Stimulated activated CD8-positive, alpha-beta memory T cell treated with anti-CD3 and anti-CD28 coated beads, Interleukin-4, amount 100 ng/mL, for 1 hour (primary cell): ENCODE results near the gene OSBPL8.

Source experiments
- DNase-seq, 2 donors: peaks; one replicate each; pipeline ENCODE4 v3.0.0-alpha.2; 2020; ENCODE audit warnings: low read depth in 2 of 2, low spot score in 1 of 2

OSBPL8 gene

DNA sequence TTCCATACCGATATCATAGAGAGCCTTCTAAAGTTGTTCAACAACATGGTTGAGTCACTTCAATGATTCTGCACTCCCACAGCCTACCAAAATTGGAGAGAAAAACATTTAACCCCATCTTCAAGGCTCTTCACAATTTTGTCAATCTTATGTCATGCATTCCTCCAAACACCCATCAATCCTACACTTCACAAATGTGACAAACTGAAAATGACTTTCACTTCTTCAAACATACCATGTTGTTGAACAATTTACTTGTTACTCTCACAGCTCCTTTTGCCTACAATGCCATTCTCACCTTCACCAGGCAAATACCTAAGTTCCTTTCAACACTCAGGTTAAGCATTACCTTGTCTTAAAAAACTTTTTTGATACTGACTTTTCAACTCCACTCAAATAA, 88.0 kb downstream of the OSBPL8 start:
- DNase-seq = no peak

DNA sequence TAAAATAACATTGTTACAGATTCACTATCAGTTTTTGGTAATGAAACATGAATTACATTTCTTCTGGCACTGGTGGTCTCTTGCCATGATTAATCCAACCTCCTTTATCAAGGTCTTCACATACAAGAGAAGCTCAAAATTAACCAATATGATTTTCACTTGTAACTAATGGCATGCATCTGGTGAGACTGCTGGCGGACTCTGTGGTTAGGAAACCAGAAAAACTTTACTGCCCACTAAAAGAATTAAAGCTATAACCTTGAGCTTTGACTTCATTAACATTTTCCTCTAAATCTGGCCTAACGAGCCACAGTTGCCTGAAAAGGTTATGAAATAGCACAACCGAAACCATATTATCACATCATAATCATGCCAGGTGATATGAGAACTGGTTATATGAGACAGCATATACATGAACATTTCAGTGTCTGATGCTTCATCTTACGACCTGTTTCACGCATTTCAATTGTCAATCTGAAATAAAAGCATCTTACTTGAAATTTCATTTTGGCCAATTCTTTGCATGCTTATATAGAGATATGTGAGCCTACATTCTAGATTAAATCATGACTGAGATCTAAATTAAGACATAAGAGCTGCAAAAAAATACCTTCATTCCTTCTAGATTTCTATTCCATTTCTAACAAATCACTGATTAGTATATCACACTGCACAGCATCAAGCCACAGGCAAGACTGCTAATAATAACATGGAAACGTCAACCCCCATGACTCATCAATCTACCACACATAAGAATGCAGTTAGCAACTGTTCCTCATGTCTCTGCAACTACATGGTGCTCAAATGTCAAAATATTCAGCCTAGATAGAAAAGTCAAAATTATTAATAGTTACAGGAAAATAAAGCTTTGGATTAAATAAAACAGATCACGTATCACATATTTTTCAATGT, 89.3 kb downstream of the OSBPL8 start:
- DNase-seq = no peak

DNA sequence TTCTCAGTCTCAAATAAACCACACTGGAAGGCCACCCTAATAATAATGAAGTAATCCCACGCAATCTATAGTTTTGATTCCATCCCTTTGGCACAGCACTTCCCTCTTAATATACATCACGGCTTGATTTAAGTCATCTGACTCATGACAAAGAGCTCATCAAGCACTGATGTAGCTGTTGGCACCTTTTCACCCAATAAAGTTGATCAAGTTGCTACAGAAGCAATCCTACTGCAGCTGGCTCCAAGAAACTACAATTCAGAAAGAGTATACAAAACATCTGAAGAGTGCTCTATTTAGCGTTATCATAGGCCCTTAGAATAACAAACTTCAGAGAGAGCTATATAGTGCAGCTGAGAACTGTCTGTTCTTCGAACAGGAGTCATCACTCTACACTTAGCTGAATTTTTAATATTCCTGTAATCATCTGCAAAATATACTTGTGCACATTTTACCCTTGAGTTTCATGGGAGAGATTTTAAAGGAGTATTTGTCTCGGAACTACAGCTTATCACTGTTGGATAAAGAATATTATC, 94.9 kb downstream of the OSBPL8 start:
- no peak for DNase-seq

DNA sequence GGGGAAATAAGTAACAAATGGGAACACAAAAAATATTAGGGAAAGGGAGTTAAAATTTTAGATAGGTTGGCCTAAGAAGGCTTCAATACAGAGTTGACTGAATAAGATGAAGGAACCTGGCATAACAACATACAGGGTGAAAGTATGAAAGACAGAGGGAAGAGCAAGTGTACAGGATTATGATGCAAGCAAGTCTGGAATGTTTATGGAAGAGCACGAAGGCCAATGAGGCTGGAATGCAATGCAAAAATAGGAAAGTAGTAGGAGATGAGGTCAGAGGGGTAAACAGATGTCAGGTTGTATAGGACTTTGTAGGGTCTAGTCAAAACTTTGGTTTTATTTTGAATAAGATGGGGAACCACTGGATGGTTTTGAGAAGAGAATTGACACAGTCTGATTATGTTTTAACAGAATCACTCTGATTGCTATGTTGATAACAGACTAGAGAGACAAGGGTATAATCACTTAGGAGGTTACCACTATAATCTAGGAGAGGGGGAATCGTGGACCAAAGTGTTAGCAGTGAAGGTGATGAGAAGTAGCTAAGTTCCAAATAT, 96.8 kb downstream of the OSBPL8 start:
- DNase-seq = no peak

DNA sequence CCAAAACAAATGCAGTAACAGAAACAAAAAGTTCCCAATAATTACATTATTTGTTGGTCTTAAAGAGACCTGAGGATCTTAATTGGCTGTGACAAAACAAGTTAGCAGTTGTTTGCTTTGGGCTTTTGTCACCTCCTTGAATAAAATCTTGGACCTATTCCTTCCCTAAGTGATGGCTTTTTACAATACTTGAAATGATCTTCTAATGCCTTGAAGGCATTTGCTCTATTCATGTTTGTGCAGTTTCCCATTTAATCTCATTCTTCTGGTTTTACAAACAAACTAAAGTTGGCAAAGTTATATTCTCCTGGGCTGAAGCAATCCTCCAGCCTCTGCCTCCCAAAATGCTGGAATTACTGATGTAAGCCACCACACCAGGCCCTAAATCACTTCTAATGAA, 98.8 kb downstream of the OSBPL8 start:
- DNase-seq = no peak

DNA sequence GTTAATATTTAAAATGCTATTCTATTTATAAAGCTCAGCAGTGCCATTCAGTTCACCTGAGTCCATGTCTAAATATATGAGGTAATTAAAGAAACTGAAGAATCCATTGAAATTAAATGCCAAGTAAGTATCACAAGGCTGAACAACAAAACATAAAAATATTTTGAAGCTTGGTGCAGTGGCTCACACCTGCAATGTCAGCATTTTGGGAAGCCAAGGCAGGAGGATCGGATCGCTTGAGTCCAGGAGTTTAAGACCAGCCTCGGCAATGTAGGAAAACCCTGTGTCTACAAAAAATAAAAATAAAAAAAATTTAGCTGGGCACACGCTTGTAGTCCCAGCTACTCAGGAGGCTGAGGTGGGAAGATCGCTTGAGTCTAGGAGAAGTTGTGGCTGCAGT, 101.8 kb downstream of the OSBPL8 start:
- DNase-seq = no peak

DNA sequence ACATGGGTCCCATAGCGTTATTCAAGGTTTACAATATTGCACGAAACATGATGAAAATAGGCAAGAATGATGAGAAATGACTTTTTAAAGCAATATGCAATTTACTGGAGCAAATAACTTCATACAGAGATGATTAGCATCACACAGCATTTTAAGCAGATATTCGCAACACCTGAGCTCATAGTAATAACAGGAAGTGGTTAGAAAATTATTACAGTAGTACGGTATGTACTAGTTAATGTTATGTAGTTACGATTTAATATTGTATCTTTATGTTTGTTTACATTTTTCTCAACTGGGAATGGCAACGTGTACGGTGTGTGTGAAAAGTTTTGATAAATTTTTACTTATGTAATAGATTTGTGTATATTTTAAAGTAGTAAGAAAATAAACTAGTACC, 102.6 kb downstream of the OSBPL8 start:
- no peak for DNase-seq

DNA sequence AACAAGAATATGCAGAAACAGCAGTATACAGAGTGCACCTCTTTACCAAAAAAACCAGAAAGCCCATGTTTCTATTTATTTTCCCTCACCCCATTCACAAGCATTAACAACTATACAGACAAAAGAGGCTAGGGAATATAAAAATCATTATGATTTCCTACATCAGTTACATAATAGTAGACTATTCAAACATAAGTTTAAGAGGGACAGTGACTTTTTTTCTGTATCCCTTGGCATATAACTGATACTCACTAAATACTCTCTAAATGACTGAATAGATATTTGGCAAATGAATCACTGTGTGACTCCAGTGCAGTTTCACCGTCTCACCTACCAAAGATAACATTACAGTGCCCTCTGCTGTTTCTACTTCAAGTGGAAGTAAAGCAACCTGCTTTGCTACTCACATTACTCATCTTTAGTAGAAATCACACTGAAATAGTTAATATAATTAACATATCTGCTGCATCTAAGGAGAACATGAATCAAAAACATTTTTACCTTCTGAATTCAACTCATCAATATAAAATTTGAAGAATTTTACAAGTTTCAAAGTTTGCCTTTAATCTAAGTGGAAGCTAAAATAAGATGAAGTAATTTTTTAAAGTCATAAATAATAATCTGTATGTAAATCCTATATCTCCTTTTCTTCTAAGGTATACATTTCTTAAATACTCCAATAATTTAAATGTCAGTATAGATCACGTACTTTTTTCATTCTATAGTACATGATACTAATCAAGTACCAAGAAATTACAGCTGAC, 103.8 kb downstream of the OSBPL8 start:
- peak in 1 of 2 donors; percentile 1 for DNase-seq

DNA sequence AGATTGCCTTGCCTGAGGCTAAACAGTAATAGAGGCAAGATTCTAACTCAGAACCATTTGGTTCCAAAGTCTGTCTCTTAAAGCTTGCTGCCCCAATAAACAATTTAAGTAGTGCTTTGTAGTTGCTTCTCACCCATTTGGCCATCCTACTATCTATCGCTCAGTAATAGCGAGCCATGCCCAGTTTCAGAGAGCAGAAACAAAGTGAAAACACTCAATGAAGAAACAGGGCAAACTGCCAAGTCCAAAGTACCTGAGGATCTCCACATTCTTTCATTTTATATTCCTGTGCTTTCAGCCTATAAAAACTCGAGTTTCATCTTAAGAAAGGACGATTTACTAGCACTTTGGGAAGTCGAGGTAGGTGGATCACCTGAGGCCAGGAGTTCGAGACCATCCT, 108.0 kb downstream of the OSBPL8 start:
- DNase-seq = no peak

DNA sequence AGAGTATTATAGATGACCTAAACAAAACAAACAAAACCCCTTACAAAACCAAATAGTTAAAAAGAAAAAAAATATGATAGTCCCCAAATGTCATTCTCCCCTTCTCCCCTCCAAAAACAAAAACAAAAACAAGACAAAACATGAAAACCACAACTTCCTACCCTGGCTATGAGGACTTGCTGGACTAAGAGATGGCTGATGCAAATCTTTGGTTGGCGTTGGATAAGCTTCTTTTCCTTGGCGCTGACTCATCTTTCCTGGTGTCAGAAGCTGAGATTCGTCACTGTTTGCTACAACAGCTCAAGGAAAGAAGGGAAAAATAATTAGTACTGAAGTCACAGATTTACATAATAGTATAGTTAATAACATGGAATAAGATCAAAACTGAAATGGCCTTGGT, 108.9 kb downstream of the OSBPL8 start:
- DNase-seq = no peak

DNA sequence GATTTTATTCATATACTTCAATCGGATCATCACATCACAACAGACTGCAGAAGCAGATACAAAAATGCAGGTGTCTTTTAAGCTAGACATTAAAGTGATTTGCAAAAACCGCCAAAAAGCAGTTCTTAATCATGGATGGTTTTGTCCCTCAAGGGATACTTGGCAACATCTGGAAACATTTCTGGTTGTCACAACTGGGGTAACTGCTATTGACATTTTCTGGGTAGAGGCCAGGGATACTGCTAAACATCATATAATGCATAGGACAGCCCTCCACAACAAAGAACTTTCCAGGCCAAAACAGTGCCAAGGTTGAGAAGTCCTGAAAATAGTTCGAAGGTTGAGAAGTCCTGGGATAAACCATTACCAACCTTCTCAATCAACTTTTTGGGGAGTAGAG, 109.6 kb downstream of the OSBPL8 start:
- no peak for DNase-seq

DNA sequence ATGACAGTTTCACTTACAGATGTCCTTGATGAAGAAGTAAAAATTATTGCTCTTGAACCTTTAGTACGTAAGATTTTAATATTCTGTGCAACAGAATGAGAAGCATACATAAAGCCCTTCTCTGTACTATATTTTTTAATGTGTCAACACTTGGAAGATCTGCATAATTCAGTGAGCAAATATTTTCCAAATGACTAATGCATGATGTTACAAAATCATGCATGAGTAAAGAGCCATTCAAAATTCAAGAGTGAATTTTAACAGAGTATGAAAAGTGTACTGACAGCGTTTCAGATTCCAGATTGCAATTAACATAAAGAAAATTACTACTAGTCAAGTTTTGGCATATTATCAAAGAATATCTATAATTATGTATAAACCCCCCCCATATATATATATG, 110.0 kb downstream of the OSBPL8 start:
- no peak for DNase-seq

DNA sequence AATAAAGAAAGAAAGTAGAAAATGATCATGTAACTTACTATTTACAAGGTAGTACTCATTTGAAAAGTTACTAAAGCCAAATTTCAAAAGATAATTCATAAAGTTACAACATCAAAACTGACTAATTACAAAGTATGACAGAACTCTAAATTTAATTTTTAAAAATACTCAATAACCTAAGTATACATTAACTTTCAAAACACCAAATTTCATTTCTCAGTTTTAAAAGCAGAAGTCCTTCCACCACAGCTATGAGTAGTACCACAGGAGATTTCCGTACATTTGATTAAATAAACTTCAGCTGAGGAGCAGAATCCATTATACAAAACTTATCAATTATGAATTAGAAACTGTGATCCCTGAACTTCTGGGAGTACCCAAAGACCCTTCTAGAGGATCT, 110.6 kb downstream of the OSBPL8 start:
- no peak for DNase-seq

DNA sequence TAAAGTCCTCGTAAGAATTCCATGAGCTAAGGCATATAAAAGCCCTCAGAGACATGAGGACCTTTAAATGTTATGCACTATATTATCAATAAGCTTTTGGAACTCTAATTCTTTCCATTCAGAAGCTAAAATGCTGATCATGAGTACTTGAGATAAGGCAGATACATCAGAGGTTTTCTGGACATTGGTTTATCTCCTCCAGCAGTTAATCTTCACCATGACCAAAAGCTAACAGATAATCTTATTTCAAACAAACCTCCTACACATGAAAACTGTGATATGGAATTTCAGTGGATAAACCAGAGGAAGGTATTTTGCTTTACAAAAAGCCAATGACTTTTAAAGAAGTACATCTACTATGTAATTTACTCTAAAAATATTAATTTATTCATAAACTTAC, 113.5 kb downstream of the OSBPL8 start:
- no peak for DNase-seq

DNA sequence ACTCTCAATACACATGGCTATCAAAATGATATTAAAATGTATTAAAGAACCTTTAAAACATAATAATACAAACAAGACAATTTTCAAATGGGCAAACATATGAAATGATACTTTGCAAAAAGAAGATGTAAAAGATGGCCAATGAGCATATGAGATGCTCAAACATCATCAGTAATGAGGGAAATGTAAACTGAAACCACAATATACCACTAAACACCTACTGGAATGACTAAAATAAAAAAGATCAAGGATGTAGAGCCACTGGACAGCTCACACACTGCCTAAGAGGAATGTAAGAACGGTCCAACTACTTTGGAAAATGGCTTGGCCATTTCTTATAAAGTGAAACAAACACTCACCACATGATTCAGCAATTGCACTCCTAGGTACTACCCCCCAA, 114.1 kb downstream of the OSBPL8 start:
- no peak for DNase-seq

DNA sequence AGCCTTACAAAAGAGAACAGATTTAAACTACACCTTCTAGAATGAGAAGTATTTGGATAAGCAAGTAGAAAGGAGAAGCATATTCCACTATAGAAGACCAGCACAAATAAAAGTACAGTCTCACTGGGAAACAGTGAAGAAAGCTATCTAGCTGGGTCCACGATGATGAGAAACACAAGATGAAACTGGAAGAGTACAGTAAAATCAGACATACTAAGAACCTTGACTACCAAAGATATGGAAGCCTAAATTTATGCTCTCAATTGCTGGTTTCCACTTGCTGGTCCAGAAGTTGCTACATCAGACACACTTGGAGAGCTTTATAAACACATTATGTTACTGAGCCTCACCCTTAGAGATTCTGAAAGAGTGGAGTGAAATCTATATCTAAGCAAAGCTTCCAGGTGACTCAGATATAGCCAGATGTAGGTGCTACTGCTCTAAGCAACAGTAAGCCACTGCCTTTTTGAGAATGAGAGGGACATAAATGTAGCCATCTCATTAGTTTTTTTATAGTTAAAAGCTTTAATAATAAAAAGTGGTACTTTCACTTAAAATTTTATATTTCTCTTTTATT, 115.1 kb downstream of the OSBPL8 start:
- DNase-seq = no peak

DNA sequence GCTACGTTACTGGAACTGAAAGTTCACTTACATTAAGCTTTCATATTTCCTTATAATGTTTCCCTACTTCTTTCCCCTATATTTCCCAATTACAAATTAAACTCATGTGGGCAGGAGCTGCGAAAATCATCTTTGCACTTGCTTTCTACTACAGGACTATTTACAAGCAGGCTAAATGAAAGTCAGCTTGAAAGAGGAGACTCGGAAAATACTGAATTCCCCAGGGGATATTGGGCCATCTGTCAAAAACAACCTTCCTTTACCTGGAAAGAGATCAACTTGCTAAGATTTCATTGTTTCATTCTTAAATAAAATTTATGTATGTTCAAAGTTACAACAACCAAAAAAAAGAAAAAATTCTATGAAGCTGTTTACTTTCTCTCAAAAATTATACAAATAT, 118.6 kb downstream of the OSBPL8 start:
- DNase-seq = no peak

DNA sequence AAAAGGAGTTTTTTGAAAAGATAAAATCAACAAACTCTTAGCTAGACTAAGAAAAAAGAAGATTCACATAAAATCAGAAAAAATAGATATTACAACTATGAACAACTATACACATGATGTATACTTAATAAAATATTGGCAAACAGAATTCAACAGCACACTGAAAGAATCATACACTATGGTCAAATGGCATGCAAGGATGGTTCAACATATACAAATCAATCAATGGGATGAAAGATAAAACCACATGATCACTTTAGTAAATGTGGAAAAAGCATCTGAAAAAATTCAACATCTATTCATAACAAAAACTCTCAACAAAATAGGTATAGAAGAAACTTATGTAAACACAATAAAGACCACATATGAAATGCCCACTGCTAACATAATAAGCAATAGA, 126.8 kb downstream of the OSBPL8 start:
- no peak for DNase-seq

DNA sequence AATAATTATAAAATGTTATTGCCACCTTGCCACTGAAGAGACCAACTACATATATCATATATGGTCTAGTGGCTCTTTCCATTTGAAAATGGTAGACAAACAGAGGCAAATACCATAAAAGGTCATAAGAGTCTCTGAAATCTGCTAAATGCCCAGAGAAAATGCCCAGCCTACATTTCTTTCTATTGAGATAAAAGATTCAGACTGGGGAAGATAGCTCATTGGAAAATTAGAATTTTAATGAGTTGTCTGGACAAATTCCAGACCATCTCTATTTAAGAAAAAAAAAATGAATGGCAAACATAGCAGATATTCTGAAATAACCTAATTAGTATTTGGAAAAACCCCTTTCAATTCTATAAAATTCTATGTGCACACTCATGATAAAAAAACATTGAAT, 131.5 kb downstream of the OSBPL8 start:
- DNase-seq = no peak

DNA sequence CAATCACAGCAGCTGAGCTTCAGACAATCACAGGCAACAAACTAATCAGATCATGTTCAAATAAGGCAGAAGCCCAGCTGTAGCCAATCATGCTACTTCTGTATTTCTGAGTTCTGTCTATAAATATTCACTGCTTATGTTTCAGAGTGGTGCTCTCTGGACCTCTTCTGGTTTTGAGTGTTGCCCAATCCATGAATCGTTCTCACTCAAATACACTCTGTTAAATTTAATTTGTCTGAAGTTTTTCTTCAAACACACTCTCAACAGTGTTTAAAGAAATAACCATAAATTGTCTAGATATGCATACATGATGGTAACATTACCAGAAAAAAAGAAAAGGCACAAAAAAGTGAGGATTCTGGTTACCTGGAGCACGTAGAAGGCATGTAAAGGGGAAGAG, 133.4 kb downstream of the OSBPL8 start:
- no peak for DNase-seq

DNA sequence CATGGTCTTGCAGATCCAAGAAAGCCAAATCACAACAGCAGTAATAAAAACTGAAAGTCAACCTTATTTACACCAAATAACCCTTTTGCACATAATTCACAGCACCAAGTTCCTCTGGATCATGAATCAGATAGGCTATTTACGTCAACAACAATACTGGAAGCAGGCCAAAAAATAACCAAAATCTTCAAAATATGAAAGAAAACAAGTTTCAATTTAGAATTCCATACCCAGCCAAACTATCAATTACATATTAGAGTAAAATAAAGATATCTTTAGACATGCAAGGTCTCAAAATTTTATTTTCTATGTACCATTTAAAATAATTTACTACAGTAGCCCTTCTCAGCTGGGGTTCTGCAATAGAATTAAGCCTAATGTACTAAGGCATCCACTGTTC, 134.6 kb downstream of the OSBPL8 start:
- DNase-seq = no peak
